Hematopoietic multipotent progenitor cell treated with erythropoietin and hydrocortisone succinate and interleukin-3 and kit ligand, for 6 days (in vitro differentiated cells): ENCODE results near the gene DPH1.
A peak's percentile ranks its signal among the peaks of the same experiment; 100 is the strongest.
"Not testable (repeated sequence)": the region's sequence is repeated elsewhere in the genome, so short reads cannot be mapped to it uniquely, and the experiment has no call there.

Experiments
- DNase-seq: peaks from one replicate; pipeline ENCODE4 v3.0.0-alpha.2; 2015

DPH1 gene

DNA sequence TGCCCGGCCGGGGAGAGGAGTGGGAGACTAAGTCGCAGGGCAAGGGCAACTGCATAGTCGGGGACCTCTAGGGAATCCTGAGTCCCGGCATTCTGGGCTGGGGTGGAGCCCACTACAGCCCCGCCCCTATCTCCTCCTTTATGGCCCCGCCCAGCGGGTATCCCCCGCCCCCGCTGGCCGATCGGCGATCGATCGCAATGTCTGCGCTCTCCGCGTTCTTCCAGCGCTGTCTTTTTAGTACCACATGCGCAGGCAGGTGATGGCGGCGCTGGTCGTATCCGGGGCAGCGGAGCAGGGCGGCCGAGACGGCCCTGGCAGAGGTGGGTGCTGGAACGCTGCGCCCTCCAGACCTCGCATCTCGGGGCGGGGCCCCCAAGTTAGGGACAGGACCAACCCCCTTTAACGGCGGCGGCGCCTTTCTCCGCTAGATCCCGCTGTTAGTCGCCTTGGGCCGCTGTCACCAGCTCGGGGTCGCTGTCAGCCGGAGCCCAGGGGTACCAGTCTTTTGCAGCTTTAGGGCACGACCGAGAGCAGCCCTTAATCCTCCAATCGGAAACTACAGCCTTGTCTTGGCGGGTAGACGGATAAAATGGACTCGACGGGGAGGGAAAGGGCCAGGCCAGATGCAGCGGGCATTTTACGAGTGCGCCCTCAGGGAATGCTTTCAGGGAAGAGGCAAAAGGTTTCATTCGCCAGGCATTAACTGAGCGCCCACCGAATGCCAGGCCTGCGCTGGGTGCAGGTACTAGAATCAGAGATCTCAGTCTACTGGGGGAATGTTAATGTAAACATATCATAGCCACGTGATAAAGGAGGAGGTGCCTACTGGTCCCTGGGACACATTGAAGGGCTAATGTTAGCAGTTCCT lies at the start of gene DPH1:
Gene DPH1, plus strand, starts transcription at position 243 of the 868 bp plus-strand sequence. Its CDS starts 17 bp downstream, at position 260.
- DNase-seq = peak; percentile 97

DNA sequence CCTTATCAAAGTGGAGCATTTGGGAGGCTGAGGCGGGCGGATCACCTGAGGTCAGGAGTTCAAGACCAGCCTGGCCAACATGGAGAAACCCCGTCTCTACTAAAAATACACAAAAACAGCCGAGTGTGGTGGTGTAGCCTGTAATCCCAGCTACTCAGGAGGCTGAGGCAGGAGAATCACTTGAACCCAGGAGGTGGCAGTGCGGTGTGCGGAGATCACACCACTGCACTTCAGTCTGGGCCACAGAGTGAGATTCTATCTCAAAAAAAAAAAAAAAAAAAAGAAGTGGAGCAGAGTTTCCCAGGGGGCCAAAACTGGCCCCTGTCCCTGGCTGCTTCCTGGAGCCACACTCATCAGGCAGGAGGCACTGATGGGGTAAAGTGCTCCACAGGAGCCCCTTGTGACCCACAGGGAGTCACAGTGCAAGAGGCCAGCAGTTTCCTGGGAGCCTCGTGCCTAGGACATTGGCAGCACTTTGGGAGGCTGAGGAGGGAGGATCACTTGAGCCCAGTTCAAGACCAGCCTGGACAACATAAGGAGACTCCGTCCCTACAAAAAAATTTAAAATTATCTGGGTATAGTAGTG lies 49.2 kb upstream of the DPH1 start:
- DNase-seq = no peak

DNA sequence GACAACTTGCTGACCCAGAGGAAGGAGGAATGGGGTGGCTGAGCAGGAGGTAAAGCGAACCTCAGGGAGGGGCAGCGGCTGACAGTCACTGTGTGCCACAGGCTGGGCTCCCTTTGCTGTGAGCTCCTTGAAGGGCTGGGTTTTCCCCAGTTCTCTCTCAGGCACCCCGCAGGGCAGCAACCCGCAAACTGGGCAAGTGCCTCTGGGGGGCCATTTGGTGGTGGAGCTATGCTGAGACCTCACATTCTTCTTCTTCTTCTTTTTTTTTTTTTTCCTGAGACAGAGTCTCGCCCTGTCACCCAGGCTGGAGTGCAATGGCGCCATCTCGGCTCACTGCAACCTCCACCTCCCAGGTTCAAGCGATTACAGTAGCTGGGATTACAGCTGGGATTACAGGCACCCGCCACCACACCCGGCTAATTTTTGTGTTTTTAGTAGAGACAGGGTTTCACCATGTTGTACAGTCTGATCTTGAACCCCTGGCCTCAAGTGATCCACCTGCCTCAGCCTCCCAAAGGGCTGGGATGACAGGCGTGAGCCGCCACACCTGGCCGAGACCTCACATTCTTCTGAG lies 47.1 kb upstream of the DPH1 start:
- DNase-seq = not testable (repeated sequence)

DNA sequence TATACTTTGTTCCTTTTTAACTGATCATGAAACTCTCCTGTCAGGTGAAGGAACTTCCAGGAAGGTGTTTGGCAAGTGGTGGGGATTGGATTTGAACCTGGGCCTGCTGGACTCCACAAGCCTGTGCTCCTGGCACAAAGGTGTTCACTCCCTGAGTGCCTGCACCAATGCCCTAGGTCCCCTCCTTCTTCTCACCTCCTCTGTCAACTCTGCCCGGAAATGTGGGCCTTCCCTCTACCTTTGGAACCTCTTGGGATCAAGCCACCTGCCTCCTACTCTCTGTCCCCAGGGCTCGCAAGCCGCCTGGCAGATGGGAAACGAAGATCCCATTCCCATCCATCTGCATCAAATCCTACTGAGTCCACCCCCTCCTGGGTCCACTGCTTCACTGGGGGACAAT lies 44.9 kb upstream of the DPH1 start:
- no peak for DNase-seq

DNA sequence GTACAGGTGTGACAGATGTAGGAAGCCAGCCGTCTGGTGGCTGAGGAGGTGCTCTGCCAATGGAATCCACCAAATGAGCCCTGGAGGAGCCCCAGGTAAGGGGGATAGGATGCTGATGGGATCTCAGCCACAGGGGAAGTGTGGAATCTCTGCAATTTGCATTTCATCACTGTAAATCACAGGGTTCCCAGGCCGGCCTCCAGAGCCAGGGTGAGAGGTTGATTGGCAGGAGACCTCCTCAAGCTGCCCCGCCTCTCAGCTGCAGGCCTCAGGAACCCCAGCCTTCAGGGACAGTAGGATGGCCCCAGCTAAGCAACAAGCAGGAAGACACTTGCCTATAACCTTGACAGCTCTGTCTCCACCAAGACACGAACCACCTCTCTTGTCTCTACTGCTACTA lies 44.3 kb upstream of the DPH1 start:
- no peak for DNase-seq

DNA sequence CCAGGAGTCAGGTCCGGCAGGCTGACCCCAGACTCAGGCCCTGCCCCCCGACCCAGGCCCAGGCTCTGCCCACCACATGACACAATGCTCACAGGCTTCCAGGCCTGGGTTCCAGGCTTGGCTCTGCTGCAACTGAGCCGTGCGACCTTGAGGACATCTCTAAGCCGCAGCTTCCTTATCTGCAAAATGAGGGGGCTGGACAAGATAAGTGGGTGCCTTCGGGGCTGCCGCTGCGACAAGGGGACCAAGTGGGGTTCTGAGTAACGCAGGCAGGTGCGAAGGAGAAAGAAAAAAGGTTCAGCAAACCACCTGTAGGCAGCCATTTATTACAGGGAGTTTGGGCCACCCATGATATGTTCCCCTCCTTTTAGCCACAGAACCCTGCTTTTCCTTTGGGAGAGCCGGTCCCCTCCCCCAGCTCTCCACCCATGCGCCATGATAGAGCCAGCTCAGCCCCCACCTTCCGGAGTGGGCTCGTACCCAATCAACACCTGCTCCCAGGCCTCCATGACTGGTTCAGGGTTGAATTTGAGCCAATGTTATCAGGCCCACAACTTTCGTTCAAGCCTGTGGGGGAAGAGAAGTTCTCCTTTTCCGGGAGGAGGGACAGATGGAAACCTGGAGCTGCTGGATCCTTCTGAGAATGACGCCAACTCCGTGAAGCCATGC lies 43.0 kb upstream of the DPH1 start:
- DNase-seq = no peak

DNA sequence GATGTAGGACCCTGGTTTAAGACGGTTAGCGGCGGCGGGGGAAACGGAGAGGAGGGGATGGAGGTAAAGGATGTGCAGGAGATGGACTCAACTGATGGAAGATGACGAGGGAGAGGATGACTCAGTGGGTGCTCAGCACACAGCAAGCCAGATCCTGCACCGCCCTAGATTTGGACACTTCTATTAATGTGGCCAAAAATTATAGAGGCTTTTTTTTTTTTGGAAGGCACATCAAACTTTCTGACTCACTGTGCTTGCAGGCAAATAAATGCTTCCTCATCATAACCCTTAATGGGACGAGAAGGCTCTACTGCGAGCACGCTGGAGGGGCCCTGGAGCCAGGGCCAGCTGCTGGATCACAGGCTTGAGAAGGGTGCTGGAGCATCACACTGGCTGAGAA lies 40.8 kb upstream of the DPH1 start:
- DNase-seq = no peak

DNA sequence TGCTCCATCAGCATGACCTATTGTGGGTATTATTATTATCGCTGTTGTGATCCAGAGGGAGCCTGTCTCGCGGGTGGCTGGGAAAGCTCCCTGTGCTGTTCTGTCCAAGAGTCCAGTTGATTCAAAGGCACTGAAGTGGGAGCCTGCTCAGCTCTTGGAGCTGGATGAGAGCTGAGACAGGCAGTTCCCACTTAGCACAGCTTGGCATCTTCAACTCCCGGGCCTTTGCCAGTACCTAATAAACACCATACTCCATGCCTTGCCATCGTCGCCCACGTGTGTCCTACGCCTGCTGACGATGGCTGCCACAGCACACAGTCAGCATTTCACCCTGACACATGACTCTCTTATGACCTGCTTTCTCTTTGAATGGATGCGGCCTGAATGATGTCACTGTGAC lies 37.4 kb upstream of the DPH1 start:
- no peak for DNase-seq

DNA sequence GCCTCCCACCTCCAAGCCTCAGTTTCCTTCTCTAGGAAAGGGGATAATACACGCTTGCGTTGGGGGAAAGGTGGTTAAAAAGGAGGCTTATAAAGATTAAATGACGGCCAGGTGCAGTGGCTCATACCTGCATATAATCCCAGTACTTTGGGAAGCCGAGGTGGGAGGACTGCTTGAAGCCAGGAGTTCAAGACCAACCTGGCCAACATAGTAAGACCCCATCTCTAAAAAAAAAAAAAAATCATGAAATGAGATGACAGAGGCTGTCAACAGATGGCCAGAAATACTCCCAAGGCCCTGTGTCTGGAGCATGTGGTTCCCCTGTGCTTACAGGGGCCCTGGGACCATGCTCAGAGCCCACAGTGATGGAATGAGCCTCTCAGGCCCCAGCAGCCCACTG lies 35.2 kb upstream of the DPH1 start:
- DNase-seq = no peak

DNA sequence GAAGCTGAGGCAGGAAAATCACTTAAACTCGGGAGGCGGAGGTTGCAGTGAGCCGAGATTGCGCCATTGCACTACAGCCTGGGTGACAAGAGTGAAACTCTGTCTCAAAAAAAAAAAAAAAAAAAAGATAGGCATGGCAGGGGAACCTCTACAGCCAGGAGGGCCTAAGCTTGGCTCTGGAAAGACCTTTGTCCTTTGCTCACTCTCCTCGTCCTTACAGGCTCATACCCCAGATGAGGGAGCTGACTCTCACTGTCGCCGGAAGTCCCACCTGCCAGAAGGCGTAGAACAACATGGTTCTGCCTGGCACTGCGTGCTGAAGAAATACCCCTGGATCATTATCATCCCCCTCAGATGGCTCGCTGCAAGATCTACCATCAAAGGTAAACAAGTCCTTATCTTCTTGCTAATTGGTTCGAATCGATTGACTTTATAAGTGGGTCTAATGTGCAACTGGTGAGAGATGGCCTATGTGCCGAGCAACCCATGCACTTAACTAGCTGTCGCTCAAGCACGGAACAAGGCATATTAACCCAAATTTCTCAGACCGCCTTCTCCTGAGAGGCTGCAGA lies 34.5 kb upstream of the DPH1 start:
- no peak for DNase-seq

DNA sequence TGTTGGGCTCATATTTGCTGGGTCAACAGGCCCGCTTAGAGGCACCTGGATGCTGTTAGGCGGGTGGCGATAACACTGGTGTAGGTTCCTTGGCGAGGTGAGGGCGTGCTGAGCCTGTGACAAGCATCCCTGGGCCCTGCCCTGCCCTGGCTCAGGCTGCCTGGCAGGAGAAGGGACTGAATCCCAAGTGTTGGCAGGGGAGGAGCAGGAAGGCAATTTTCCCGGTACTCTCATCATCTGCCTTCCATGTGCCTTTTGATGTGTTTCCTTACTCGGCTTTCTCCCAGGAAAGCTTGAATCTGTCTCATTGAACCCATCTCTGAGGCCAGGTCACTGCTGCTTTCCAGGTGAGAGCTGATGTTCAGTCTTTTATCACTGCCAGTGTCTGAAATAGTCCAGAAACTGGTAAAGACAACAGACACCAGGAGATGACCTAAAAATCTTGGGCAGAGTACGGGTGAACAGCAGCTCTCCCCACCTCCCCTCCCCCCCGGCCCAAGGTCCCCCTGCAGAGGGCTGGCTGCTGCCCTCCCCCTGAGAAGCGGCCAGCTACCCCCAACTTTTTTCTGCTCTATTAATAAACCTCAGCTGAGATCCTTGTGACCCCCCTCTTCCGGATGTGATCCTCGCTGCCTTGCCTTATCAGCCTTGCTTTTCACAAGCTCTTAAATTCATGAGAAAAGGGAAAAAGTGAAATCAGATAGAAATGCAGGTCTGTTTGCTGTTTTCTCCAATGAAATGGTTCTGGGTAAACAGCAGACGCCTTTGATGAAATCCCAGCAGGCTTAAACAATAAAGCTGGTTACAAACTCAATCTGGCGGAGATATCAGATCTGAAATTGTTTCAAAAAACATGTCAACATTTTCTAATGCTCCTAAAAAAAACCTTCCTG lies 33.8 kb upstream of the DPH1 start:
- DNase-seq = no peak

DNA sequence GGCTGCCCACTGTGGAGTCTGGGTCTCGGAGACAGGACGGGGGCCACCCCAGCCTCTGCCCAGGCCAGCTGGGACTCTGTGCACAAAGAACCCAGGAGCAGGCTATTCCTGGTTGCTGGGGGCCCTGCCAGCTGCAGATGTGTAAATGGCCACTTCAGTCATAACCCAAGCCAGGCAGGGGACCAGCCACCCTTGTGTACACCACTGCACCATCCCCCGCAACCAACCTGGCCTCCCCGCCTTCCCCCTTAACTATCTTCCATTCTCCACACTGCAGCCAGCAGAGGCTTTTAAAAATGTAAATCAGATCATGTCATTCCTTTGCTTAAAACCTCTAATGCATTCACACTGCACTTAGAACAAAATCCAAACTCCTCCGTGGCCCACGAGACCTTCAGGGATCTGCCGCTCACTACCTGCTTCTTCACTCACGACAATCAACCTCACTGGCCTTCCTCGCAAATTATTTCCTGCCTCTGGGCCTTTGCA lies 33.1 kb upstream of the DPH1 start:
- no peak for DNase-seq

DNA sequence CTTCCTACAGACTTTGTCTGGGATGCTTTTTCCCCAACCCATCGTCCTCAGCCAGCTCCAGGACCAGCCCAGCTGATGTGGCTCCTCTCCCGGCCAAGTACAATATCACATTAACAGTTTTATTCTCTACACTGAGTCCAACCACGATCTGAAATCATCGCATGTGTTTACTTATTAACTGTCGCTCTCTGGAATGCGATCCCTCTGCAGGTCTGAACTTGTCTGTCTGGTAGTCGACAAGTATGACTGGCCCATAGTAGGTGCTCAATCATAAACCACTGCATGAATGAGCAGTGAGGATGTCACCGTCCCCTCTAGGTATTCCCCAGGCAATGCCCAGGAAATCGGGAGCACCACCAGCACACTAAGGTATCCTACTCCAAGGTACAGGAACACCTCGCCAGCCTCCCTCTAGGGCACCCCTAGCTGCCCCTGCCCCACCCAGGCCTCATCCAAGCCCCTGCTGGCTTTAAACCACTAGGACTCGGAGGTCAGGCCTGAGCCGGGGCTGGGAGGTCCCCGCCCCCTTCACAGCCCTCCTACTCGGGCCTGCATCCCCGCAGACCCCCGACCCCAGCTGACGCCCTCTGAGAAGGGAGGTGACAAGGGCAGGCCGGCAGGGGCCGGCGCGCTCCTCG lies 32.5 kb upstream of the DPH1 start:
- no peak for DNase-seq

DNA sequence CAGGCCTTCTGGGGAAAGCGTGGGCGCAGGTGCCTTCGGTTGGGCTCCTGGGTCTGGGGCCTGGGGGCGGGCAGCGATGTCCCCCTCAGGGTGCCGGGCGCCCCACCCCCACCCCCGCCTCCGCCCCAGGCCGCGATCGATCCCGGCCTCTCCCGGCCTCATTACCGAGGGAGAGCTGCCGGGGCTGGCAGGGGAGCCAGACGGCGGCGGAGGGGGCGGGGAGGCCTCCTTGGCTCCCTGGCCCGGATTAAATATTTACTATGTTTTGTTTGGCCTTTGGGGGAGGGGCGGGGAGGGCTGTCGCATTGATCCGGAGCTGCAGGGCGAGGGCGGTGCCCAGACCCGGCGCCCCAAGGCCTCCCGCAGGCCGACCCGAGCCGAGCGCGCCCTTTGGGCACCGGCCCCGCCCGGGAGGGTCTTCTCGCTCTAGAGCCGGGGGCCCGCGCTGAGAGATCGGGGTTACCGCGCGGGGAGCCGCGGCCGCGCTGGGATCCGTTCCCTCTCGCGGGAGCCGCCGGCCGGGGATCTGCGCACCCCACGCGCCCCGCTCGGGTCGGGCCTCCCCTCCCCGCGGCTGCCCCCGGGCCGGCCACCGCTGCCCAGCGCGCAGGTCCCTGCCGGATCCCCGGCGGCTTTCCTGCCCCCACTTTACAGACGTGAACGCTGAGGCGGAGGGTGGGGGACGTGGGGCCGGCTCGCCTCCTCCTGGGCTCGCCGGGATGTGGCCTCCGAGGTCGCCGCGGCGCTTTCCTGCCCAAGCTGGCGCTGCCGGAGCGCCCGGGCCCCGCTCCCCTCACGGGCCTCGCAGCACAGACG lies 31.8 kb upstream of the DPH1 start:
- DNase-seq = no peak

DNA sequence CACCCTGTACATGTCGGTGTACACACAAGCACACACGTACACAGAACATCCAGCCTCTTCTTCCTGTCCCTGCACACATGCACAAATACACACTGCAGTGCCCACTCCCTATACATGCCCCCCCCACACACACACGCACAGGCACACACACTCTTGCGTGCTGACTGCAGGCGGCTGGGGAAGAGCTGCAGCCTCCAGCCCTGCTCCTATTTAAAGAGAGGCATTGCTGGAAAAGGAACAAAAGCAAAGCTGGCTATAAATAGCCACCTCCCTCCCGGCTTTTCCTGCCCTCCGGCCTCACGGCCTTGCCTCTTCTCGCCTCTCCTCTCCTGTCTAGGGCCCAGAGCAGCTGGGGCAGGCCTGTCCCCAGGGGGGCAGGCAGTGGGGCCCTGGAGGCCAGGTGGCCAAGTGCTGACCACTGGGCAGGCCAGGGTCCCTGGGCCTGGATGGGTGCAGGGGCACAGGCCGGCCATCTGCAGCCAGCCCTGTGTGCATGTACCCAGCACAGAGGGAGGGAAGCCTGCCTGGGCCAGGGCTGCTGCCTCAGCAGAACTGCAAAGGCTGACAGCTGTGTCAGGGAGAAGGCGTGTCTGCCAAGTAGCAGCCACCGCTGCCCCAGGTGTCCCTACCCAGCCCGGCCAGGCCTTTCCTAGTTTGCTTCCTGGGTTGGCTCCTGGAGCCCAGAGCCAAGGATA lies 30.2 kb upstream of the DPH1 start:
- no peak for DNase-seq

DNA sequence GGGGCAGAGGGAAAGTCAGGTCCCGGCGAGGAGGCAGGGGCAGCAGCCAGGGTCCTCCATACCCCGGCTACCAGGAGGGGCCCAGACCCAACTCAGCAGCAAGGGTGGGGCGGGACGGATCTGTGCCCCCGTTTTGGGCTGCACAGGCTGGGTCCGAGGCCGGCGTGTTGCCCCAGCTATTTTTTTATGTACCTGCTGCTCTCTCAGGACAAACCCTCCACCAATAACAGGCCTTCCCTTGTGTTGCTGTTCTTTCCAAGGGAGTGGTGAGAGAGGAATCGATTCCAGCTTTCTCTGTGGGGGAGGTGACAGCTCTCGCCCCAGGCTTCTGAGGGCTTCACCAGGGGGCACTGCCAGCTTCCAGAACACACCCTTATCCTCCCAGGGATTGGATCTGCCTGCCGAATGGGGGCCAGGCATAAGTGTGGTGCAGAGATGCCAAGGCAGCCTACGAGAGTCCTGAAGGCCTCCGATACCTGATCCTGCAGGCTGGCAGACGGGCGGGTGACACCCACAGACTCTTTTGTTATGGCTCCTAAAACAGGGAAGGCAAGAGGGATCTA lies 27.1 kb upstream of the DPH1 start:
- no peak for DNase-seq

DNA sequence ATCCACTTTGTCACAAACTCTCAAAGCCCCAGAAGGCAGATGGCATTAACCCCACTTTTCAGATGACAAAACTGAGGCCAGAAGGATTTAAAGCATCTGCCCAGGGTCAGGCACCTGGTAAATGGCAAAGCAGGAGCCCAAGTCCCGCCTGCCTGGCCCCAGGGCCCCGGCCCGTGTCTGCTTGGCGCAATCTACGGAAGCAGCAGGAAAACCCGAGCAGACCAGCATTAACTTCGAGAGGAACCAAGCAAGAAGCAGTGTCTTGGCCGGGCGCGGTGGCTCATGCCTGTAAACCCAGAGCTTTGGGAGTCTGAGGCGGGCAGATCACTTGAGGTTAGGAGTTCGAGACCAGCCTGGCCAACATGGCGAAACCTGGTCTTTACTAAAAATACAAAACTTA lies 26.4 kb upstream of the DPH1 start:
- DNase-seq = no peak

DNA sequence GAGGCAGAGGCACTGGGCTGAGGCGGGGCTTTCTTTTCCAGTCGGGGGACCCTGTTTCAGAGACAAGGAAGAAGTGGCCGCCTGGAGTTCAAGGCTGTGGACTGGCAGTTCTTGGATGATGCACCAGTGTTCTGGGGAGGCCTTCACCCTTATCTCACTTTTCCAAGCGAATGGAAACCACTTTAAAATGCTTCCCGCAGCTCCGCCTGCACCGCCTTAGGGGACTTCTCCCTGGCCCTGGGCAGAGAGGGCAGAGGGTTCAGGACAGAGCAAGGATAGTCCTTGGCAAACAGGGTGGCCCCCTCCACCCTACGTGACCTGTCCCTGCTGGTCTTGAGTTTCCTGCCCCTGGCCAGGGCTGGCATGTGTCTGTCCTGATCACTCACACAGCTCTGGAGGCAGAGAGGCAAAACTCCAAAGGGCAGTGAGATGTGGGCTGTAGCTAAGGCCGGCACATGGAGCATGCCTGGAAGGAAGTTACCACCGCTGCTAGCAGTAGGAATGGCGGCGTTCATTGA lies 25.5 kb upstream of the DPH1 start:
- no peak for DNase-seq

DNA sequence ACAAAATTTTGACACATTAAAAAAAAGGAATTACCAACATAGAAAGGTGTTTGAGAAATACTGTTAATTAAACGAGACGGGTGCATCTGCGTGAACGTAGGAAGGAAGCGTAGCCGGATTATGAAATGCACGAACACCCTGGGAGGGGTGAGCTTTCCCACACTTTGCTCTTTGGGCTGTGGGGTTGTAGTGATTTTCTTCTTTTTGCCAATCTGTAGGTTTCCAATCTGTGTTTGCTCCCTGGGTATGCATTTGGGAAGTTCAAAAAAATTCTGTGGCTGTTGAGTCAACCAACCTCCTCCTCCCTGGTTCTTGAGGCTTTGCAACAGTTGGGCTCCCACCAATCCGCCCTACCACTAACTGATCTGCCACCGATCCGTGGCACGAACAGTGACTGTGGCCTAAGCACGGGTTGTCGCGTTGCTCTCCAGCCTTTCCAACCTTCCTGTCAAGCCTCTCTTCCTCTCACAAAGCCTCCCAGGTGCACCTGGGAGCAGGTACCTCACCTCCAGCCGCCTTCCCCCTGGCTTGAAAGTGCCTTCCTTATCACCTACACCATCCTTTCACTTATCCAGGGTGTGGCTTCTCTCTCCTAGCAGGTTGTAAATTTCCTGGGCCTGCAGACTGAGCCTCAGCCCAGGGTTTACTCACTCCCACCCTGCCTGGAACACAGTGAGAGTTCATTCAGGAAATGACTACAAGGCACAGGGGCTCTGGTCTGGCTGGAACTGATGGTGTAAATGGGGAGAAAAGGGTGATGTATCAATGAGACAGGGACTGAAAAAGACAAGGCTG lies 21.4 kb upstream of the DPH1 start:
- DNase-seq = no peak
